ENCODE results near the gene COL1A2.

Gene COL1A2

GRCh38 chr7:94412762-94413322 lies 18.1 kb downstream of the COL1A2 start:
- DNase-seq = no peak

GRCh38 chr7:94414481-94414880 lies 19.8 kb downstream of the COL1A2 start:
- DNase-seq = no peak

GRCh38 chr7:94414980-94415379 lies 20.3 kb downstream of the COL1A2 start:
- DNase-seq = no peak

GRCh38 chr7:94417306-94417705 lies 22.6 kb downstream of the COL1A2 start:
- no peak for DNase-seq

GRCh38 chr7:94417901-94418300 lies 23.2 kb downstream of the COL1A2 start:
- DNase-seq = no peak

GRCh38 chr7:94418851-94419250 lies 24.2 kb downstream of the COL1A2 start:
- no peak for DNase-seq

- no peak for DNase-seq
Measured at GRCh38 chr7:94420328-94420727, 25.6 kb downstream of the COL1A2 start.

- DNase-seq = no peak
Measured at GRCh38 chr7:94421681-94422080, 27.0 kb downstream of the COL1A2 start.

- no peak for DNase-seq
Measured at GRCh38 chr7:94422136-94422535, 27.4 kb downstream of the COL1A2 start.

GRCh38 chr7:94422827-94423460 lies 28.2 kb downstream of the COL1A2 start:
- DNase-seq = no peak

GRCh38 chr7:94423863-94424735 lies 29.4 kb downstream of the COL1A2 start:
- no peak for DNase-seq

GRCh38 chr7:94425546-94425945 lies 30.9 kb downstream of the COL1A2 start:
- no peak for DNase-seq

- no peak for DNase-seq
Measured at GRCh38 chr7:94426980-94427875, 32.5 kb downstream of the COL1A2 start.

GRCh38 chr7:94429153-94429552 lies 34.5 kb downstream of the COL1A2 start:
- DNase-seq = no peak

GRCh38 chr7:94431176-94431575 lies 36.5 kb downstream of the COL1A2 start:
- DNase-seq = no peak

- DNase-seq = no peak
Measured at GRCh38 chr7:94431619-94432280, 37.1 kb downstream of the COL1A2 start.

- no peak for DNase-seq
Measured at GRCh38 chr7:94432281-94432670, 37.6 kb downstream of the COL1A2 start.

- no peak for DNase-seq
Measured at GRCh38 chr7:94432817-94433216, 38.1 kb downstream of the COL1A2 start.

- DNase-seq = no peak
Measured at GRCh38 chr7:94433224-94433623, 38.5 kb downstream of the COL1A2 start.

GRCh38 chr7:94434042-94434441 lies 39.3 kb downstream of the COL1A2 start:
- no peak for DNase-seq

GRCh38 chr7:94436018-94436604 lies 41.4 kb downstream of the COL1A2 start:
- peak; percentile 32 for DNase-seq

GRCh38 chr7:94436700-94437099 lies 42.0 kb downstream of the COL1A2 start:
- DNase-seq = no peak
